C4-2B (cell line): ENCODE data around the gene SLIT3.

ENCODE experiments used
- ZFX ChIP-seq: fragments of 450-650 bp; IDR thresholded peaks from 2 replicates; pipeline ENCODE4 v1.6.1; 2017
- TF ChIP-seq, protein P1 (sequence below): fragments of 450-650 bp; conservative IDR thresholded peaks from 2 replicates; pipeline ENCODE4 v1.5.1; 2017; ENCODE audit warnings: mild to moderate bottlenecking

DNA sequence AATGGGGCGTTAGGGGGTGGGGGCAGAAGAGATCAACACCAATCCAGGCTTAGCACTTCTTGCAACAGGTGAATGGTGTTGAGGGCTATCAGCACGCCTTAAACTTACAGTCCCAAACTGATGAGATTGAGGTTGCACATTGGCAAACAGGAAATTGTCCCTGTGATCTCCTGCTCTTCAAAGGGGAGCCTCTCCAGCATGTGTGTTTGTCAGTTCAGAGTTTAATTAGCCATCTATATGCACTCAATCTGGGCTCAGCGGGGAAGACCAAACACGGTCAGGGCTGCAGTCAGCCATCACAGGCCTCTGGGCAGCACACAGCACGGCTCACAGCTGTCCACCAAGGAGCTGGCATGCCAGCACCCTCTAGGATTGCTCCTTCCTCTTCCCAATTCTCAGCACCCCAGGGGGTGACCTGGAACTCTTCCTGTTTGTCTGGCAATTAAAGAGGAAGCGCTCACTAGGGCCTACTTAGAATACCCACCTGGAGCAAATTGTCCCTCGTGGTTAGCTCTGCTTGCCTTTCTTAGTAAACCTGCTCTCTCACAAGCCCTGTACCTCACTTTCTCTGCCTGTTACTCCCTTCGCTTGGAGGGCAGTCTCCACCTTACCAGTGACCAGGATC is 217.4 kb downstream of the SLIT3 start:
- TF ChIP-seq, protein P1, sequence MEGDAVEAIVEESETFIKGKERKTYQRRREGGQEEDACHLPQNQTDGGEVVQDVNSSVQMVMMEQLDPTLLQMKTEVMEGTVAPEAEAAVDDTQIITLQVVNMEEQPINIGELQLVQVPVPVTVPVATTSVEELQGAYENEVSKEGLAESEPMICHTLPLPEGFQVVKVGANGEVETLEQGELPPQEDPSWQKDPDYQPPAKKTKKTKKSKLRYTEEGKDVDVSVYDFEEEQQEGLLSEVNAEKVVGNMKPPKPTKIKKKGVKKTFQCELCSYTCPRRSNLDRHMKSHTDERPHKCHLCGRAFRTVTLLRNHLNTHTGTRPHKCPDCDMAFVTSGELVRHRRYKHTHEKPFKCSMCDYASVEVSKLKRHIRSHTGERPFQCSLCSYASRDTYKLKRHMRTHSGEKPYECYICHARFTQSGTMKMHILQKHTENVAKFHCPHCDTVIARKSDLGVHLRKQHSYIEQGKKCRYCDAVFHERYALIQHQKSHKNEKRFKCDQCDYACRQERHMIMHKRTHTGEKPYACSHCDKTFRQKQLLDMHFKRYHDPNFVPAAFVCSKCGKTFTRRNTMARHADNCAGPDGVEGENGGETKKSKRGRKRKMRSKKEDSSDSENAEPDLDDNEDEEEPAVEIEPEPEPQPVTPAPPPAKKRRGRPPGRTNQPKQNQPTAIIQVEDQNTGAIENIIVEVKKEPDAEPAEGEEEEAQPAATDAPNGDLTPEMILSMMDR, result no peak
- TF ChIP-seq ZFX, result no peak
